ENCODE results near the gene ITIH1.

ITIH1 gene

GRCh38 chr3:52839268-52839575, 61.8 kb downstream of the ITIH1 start:
- DNase-seq (ENCODE audit: low read depth in 2 of 2) = no peak

- no peak for DNase-seq (ENCODE audit: low read depth in 2 of 2)
These were observed 62.6 kb downstream of the ITIH1 start for GRCh38 chr3:52839892-52840545.

GRCh38 chr3:52841211-52841980, 64.0 kb downstream of the ITIH1 start:
- DNase-seq (ENCODE audit: low read depth in 2 of 2) = no peak

Data from stimulated activated CD8-positive, alpha-beta memory T cell treated with anti-CD3 and anti-CD28 coated beads, Interleukin-7, amount 100 ng/mL, for 1 hour (primary cell).